ENCODE measurements around the gene NCAN. TPM values are rescaled to one million over a fixed set of nuclear protein-coding genes. Genes with fewer than 3 reads are reported as not detected.

NCAN gene
- total and polyA plus RNA-seq, 2 of the 8 experiments (the other 6 are each of a cell fraction or from before 2014, with no cell fraction given), result 2.7 TPM

- no peak for TF ChIP-seq CREB1 (IDR thresholded peaks at IDR 0.05)
- TF ChIP-seq TEAD4 (IDR thresholded peaks at IDR 0.05; ENCODE audit: low read depth, low read length), result no peak
Measured at GRCh38 chr19:19257137-19257536, 45.4 kb downstream of the NCAN start (continued).
